HEK293T (cell line): ENCODE results near the gene PAN2.

Experiments
- CTCF ChIA-PET: fragments of 350-600 bp; formaldehyde crosslinking; extraction: SDS; loops from one replicate; lab custom pipeline; 2021; ENCODE audit warnings: antibody characterized with exemption, inconsistent platforms; lab: Yijun Ruan, JAX
- POLR2A ChIA-PET: fragments of 350-600 bp; formaldehyde crosslinking; extraction: SDS; loops from one replicate; lab custom pipeline; 2020; ENCODE audit warnings: antibody characterized with exemption, inconsistent platforms; lab: Yijun Ruan, JAX
- DNase-seq: peaks from one replicate; pipeline ENCODE4 v3.0.0; 2012; ENCODE audit warnings: mixed read lengths; ENCODE audit errors: extremely low spot score
- ARNT ChIP-seq: fragments of 450-650 bp; IDR thresholded peaks from 2 replicates; pipeline ENCODE4 v1.6.1; 2017; ENCODE audit warnings: mild to moderate bottlenecking
- BHLHE40 ChIP-seq: fragments of 450-650 bp; IDR thresholded peaks from 2 replicates; pipeline ENCODE4 v1.6.1; 2016; ENCODE audit warnings: mild to moderate bottlenecking, moderate library complexity, borderline replicate concordance
- CTBP1 ChIP-seq: fragments of 450-650 bp; IDR thresholded peaks from 2 replicates; pipeline ENCODE4 v1.6.1; 2016; ENCODE audit warnings: borderline replicate concordance
- ELF4 ChIP-seq: fragments of 450-650 bp; IDR thresholded peaks from 2 replicates; pipeline ENCODE4 v1.6.1; 2017; ENCODE audit warnings: antibody characterized with exemption
- FOXK2 ChIP-seq: fragments of 450-650 bp; IDR thresholded peaks from 2 replicates; pipeline ENCODE4 v1.6.1; 2016; ENCODE audit warnings: mild to moderate bottlenecking
- FOXM1 ChIP-seq: fragments of 450-650 bp; IDR thresholded peaks from 2 replicates; pipeline ENCODE4 v1.6.1; 2017; ENCODE audit warnings: mild to moderate bottlenecking, borderline replicate concordance
- HDGF ChIP-seq: fragments of 450-650 bp; IDR thresholded peaks from 2 replicates; pipeline ENCODE4 v1.6.1; 2017; ENCODE audit warnings: antibody characterized with exemption, borderline replicate concordance
- L3MBTL2 ChIP-seq: fragments of 450-650 bp; conservative IDR thresholded peaks from 2 replicates; pipeline ENCODE4 v1.6.1; 2016; ENCODE audit warnings: mild to moderate bottlenecking
- LEF1 ChIP-seq: fragments of 450-650 bp; IDR thresholded peaks from 2 replicates; pipeline ENCODE4 v1.6.1; 2017; ENCODE audit warnings: mild to moderate bottlenecking, borderline replicate concordance
- NFRKB ChIP-seq: fragments of 450-650 bp; IDR thresholded peaks from 2 replicates; pipeline ENCODE4 v1.6.1; 2016; ENCODE audit warnings: mild to moderate bottlenecking, moderate library complexity
- PKNOX1 ChIP-seq: fragments of 450-650 bp; IDR thresholded peaks from 2 replicates; pipeline ENCODE4 v1.6.1; 2016
- SP1 ChIP-seq: fragments of 450-650 bp; IDR thresholded peaks from 2 replicates; pipeline ENCODE4 v1.6.1; 2017
- SUZ12 ChIP-seq: fragments of 450-650 bp; IDR thresholded peaks from 2 replicates; pipeline ENCODE4 v1.6.1; 2016; ENCODE audit warnings: mild to moderate bottlenecking
- TARDBP ChIP-seq: fragments of 450-650 bp; IDR thresholded peaks from 2 replicates; pipeline ENCODE4 v1.6.1; 2016
- ZNF384 ChIP-seq: fragments of 450-650 bp; IDR thresholded peaks from 2 replicates; pipeline ENCODE4 v1.6.1; 2016

PAN2 gene

GRCh38 chr12:56299853-56300643, 33.8 kb downstream of the PAN2 start, which contains the start of gene CS:
Gene CS, minus strand, starts transcription at chr12:56300330. Its CDS starts 129 bp downstream, at chr12:56300201.
- CTCF ChIA-PET: interaction anchor here (1.5 kb wide), 1 partner anchor 34 kb away, joined by 3 read pairs; the partner anchor contains the start of gene COQ10A
- TF ChIP-seq L3MBTL2 (peak; percentile 62; the same call in 1 of the 2 replicates), PKNOX1 (peak; percentile 93), BHLHE40 (no peak)
- POLR2A ChIA-PET: interaction anchor here (0.5 to 3.6 kb wide), 9 partner anchors 8 to 337 kb away, joined by 3 to 10 read pairs (median 3); partner anchors contain the start of genes ESYT1 and RNF41
- DNase-seq: peak; percentile 96

- CTCF ChIA-PET: interaction anchor here (1.5 kb wide), 1 partner anchor 33 kb away, joined by 3 read pairs; the partner anchor contains the start of gene COQ10A
- no peak for DNase-seq
These were observed 34.4 kb downstream of the PAN2 start for GRCh38 chr12:56299308-56299852.

GRCh38 chr12:56298828-56299227, 35.0 kb downstream of the PAN2 start:
- no peak for DNase-seq
- ChIA-PET CTCF (interaction anchor here (1.5 kb wide), 1 partner anchor 32 kb away, joined by 3 read pairs; the partner anchor contains the start of gene COQ10A), POLR2A (interaction anchor here (1.0 to 3.6 kb wide), 6 partner anchors 33 to 180 kb away, joined by 3 to 10 read pairs (median 5); partner anchors contain the start of genes ANKRD52, ESYT1, PAN2 and TIMELESS)
- TF ChIP-seq PKNOX1 (peak; percentile 55), ARNT (no peak)

More at GRCh38 chr12:56299308-56299852, 34.4 kb downstream of the PAN2 start:
- no peak for TF ChIP-seq FOXK2
- TF ChIP-seq SUZ12: no peak
- no peak for TF ChIP-seq PKNOX1
- no peak for TF ChIP-seq ZNF384
- TF ChIP-seq ELF4: no peak
- no peak for TF ChIP-seq BHLHE40
- TF ChIP-seq ARNT: no peak
- POLR2A ChIA-PET: interaction anchor here (0.5 to 3.6 kb wide), 8 partner anchors 8 to 180 kb away, joined by 3 to 10 read pairs (median 3); partner anchors contain the start of genes ESYT1, RNF41 and TIMELESS

GRCh38 chr12:56297400-56297799, 36.4 kb downstream of the PAN2 start:
- POLR2A ChIA-PET: interaction anchor here (1.2 to 3.6 kb wide), 3 partner anchors 31 to 108 kb away, joined by 3 to 10 read pairs (median 4); partner anchors contain the start of genes ANKRD52 and SMARCC2
- CTCF ChIA-PET: no interaction called here
- no peak for DNase-seq
- no peak for TF ChIP-seq ARNT
- TF ChIP-seq ELF4: no peak
- TF ChIP-seq SP1: no peak
- no peak for TF ChIP-seq CTBP1
- no peak for TF ChIP-seq HDGF
- TF ChIP-seq FOXK2: no peak
- TF ChIP-seq L3MBTL2: no peak
- TF ChIP-seq NFRKB: no peak
- no peak for TF ChIP-seq TARDBP
- no peak for TF ChIP-seq SUZ12

GRCh38 chr12:56296295-56296694, 37.5 kb downstream of the PAN2 start:
- ChIA-PET POLR2A (no interaction called here), CTCF (no interaction called here)
- TF ChIP-seq SUZ12 (no peak), ZNF384 (no peak), TARDBP (no peak), NFRKB (no peak), LEF1 (no peak), FOXK2 (no peak), FOXM1 (no peak)
- no peak for DNase-seq

- CTCF ChIA-PET: no interaction called here
- no peak for DNase-seq
- no peak for TF ChIP-seq HDGF
- POLR2A ChIA-PET: no interaction called here
These were observed 40.0 kb downstream of the PAN2 start for GRCh38 chr12:56293795-56294194.
